NK-92 (cell line): ENCODE results near the gene INPP4B.
"Not testable (repeated sequence)": the region's sequence is repeated elsewhere in the genome, so short reads cannot be mapped to it uniquely, and the experiment has no call there.

Experiments used
- DNase-seq: peaks from one replicate; lab custom pipeline; 2025; ENCODE audit not compliant: unreplicated experiment; lab: John Stamatoyannopoulos, UW

INPP4B gene

DNA sequence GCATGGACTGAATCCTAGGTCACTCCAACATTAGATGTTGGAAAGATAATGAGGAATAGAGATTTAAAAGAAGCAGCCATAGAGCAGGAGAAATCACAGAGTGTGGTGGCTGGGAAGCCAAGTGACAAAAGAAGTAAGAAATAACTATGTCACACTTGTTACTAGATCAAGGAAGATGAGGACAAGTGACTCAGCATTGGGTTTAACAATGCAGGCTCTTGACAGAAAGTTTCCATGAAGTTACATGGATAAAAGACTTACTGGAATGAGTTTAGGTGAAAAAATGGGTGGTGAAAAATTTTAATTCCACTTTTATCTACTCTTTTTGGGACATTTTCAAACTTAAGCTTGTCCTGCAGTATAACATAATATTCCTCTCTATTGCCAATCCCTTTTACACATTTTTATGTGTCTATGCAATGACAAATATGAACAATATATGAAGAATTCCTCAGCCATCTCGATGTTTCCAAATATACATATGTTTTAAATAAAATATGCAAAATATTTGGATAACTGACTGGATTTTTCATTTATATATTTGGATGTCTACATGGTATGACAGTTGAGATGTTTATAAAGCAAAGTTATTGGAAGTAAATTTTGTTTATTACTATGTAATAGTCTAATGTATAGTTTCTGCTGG is 747.1 kb downstream of the INPP4B start:
- DNase-seq = no peak

DNA sequence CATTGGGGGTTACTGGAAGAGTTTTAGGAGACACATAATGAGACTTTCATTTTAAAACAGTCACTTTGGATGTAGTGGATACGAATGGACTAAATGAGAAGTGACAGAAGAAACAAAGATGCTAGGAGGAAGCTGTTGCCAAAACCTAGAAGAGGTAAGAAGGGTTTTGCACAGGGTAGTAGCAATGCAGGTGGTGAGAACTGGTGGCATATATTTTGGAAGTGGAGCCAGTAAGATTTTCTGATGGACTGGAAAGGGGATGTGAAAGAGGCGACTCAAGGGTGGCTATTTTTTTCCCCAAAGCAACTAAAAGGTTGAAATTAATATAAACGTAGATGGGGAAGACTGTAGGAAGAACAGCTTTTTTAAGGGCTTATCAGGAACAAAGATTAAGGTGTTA is 747.7 kb downstream of the INPP4B start:
- no peak for DNase-seq

DNA sequence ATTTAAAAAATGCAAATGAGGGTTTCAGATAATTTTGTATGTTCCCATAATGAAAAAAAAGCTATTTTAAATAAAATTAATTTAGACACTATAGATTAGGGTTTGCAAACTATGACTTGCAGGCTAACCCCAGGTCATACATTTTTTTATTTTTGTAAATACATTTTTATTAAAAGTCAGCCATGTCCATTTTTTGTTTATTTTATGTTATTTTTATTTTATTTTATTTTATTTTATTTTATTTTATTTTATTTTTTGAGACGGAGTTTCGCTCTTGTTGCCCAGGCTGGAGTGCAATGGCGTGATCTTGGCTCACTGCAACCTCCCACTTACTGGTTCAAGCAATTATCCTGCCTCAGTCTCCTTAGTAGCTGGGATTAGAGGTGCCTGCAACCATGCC is 749.1 kb downstream of the INPP4B start:
- DNase-seq = no peak

DNA sequence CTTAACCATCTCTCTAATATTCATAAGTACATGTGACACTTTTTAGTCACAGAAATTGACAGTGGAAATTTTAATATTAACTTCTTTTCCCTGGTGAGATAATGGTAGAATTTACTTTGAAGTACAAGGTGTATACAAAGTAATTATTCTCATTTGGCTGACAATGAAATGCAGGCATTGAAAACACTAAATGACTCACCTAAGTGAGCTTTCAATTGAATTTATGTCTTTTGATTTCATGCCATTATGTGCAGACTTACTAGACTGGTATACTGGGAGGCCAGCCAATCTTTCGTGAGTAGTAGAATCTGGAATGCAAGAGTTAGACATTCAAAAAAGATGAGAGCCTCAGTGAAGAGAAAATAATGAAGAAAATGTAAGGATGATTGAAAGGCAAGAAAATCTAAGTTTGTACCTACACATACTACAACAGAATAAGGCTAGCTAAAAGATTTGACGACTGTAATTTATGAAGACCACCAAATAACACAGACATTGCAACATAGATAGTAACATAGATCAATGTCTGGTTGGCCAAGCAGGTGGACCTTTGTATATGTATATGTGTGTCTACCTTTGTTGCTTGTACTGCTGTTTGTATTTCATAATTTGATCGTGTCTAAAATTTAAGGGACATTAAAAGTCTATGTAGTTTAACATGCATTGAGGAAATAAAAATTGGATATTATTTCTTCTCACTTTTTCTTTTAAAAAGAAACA is 750.1 kb downstream of the INPP4B start:
- no peak for DNase-seq

DNA sequence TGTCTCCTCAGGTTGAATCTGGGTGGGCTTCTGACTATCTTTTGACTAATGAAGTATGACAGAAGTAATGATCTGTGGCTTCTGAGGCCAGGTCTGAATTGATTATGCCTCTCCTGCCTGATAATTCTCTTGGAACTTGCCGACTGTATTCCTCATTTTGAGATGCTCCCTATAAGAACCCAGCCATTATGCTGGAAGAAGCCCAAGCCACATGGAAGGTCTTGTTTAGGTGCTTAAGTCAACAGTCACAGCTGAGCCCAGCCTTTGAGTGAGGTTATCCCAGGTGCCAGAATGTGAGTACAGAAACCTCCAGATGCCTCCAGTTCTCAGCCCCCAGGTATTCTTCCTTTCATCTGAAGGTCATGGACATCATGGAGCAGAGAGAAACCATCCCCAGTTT is 753.2 kb downstream of the INPP4B start:
- DNase-seq = no peak

DNA sequence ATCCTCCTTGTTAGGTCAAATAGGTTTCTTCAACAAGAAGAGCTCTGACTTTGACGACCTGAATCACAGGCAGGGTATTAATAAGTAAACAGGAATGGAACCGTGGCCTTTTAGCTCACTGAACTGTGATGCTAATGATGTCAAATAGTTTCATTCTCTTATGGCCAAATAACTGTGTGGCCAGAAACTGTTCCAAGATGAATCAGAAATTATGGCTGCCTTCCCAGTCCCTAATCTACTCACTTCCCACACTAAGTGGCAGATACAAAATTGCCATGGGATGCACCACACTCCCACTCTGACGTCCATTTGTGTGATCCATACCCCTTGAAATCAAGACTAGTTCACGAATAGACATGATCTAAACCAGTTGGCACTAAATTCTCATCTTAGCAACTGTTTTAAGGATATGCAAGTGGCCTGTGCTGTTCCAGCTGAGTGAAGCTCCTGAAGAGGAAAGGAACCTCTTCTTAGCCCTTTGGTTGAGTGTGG is 754.4 kb downstream of the INPP4B start:
- no peak for DNase-seq

DNA sequence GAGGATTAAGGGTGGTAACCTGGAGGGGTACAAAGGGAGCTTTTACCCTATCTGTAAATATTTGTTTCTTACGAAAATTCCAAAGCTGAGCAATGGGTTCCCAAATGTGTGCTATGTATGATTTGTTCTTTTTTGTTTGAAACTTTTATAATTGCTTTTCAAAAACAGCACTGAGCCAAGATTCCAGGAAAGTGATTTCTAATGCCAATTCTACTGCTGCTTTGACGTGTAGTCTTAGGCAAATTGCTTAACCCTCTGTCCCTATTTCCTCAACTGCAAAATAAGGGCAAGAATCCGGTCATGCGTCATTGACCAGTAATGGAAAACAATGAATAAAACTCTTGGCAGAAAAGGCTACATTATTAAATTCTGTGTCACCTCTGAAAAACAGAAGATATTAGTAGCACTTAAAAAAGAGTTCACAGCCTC is 755.0 kb downstream of the INPP4B start:
- DNase-seq = no peak

DNA sequence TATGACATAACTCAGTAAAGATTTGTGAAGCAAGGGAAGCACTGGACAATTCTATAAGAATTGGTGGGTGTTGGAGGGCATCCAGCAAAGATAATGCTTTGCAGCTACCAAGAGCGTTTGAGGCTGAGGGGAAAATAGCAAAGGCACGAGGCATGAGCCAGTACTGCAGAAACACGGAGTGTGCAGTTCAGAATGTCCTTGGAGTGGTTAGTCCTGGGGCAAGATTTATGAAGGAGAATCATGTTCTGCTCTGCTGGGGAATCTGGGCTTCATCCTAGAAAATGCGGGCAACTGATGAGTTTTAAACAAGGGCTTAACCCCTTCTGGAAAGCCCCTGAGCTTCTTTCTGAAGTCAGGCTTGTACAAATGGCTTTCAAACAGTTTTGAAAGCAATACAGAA is 757.2 kb downstream of the INPP4B start:
- no peak for DNase-seq

DNA sequence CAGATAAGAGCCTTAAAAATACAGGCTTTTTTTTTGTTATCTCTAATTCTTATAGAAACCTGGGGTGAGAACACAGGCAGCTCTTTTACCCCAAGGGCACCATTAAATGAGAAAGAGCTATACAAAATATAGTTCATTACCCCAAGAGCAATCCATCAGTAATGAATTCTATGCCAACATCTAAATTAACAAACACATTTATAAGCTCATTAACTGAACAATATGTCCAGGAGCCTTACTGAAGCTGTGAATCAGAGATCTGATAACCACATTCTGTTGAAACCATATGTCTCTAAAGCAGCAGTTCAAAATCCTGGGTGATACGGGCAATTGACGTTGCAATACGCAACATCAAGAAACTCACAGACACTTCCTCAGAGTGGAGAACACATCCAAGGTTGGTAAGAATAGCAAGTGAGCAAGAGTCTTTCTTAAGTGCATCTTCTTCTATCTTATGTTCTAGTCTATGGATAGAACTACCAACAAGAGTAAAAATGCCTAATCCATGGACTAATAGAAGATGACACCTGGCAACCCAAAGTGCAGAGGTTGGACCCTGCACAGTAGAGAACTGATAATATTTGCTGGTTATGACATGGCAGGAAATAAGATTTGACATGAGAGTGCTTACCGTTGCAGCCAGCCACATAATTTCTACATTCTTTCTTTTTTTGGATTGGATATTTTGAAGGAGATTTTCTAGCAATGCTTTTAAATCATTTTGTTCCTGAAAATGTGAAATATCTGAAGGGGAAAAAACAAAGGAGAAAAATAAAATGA is 760.4 kb downstream of the INPP4B start:
- no peak for DNase-seq

DNA sequence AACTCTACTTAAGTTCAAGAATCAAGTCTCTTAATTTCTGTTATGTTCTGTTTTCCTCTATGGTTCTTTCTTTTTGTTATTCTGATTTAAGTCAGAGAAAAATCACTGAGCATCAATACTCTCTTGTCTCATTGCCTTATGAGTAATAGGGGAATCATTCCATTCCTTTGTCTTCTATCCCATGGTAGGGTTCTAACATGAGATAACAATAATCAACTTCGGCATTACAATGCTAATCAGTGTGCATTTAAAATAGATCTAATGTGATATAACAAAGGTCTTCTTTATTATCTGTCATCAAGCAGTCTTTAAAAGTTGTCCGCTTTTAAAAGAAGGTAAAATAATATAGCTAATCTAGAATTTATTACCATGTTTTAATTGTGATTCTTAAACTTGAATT is 762.8 kb downstream of the INPP4B start:
- DNase-seq = no peak

DNA sequence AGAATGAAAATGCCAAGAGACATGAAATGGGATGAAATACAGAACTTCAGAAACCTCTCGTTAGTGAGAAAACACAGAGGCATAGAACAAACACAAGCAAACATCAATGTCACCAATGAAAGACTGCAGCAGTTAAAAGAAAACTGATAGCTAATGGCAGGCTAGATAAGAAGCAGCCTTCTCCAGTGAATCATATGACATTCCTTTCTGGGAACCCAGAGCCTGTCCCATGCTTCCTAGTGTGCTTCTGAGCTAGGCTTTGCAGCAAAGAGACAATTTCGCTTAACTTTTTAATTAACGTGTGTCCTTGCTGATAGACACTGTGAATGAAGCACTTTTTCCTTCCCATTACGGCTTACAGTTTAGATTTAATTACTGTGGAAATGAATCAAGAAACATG is 765.1 kb downstream of the INPP4B start:
- no peak for DNase-seq

DNA sequence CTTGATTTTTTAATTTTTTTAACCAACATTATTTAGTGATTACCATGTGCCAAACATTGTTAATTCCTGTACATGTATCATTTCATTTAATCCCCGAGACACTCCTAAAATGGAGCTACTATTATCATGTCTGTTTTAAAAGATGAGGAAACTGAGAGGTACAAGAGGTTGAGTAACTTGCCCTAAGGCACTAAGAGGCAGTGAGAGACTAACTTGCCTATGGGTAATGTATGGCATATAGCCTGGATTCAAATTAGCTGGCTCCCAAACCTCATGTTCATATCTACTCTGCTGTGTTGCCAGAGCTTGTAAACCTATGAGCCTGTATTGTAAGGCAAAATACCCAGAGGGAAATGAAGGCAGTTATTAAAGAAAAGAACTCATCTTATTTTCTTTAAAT is 766.1 kb downstream of the INPP4B start:
- no peak for DNase-seq

DNA sequence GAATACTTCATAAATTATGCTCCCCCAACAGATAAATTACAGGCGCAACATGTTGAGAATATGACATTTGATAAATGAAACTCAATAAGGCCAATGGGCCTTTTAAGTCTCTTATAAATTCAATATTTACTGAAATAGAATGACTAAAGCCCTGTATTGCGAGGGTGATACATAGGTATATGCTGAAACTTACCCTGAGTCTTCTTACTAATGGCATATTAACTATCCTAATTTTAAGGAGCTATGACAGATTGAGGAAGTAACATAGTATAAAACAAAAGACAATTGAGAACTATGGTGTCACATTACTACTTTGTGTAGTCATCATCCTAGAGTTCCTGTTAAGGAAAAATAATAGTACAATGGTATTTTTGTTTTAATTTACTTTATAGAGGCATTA is 769.1 kb downstream of the INPP4B start:
- DNase-seq = no peak

DNA sequence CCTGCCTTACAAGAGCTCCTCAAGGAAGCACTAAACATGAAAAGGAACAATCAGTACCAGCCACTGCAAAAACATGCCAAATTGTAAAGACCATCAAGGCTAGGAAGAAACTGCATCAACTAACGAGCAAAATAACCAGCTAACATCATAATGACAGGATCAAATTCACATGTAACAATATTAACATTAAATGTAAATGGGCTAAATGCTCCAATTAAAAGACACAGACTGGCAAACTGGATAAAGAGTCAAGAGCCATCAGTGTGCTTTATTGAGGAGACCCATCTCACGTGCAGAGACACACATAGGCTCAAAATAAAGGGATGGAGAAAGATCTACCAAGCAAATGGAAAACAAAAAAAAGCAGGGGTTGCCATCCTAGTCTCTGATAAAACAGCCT is 777.8 kb downstream of the INPP4B start:
- not testable (repeated sequence) for DNase-seq

DNA sequence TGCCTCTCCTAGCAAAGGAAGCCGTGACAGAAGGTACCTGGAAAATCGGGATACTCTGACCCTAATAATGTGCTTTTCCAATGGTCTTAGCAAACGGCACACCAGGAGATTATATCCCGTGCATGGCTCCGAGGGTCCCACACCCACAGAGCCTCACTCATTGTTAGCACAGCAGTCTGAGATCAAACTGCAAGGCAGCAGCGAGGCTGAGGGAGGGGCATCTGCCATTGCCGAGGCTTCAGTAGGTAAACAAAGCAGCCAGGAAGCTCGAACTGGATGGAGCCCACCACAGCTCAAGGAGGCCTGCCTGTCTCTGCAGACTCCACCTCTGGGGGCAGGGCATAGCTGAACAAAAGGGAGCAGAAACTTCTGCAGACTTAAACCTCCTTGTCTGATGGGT is 779.5 kb downstream of the INPP4B start:
- DNase-seq = not testable (repeated sequence)

DNA sequence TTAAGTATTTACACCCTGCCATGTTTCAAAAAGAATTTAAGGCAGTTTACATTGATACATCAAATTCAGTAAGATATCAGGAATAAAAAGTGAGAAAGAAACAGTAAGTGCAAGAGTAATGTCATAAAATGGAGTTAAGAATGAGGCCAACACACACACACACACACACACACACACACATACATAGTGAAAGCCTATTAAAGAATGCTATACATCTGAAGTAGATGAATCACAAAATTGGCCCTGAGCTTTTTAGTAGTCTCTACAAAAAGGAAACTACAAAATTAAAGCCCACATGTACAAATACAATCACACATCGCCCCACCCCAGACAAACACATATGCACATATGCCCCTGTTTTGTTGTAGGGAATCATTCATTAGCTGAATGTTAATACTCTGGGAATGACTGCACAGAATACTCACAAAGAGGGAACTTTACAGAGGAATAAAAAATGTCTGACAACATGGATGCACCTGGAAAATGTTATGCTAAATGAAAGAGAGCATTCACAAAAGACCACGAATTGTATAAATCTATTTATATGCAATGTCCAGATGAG is 780.9 kb downstream of the INPP4B start:
- no peak for DNase-seq

DNA sequence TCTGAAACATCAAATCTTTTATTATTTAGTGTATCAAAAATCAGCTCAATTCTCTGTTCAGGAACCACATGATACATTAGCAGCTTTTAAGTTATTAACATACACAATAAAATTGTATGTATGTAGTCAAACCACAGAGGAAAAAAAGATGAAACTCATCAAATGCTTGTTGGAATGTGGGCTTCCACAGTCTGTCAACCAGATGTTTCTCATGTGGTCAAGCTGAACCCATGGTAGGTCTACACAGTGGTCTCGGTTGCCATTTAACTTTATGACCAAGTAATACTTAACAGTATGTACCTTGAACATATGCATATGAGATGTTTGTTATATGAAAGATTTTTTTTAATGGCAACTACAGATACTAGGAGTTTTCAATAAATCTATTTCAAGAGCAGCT is 781.9 kb downstream of the INPP4B start:
- no peak for DNase-seq

DNA sequence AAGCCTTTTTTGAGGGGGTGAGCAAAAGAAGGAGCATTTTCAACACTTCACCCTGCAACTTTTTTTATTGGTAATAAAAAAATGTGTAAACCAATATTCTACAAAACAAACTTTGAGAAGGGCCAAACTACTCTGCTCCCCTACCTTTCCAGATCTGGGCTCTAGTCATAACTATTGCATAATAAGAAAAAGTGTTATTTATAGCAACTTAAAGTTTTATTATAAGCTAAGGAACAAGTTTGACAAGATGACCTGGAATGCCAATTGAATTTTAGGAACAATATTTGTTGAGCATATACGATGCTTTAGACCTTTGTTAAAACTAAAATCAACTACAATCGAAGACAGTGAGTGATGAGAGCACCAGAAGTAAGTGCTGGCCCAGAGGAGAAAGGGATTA is 800.1 kb downstream of the INPP4B start:
- no peak for DNase-seq

DNA sequence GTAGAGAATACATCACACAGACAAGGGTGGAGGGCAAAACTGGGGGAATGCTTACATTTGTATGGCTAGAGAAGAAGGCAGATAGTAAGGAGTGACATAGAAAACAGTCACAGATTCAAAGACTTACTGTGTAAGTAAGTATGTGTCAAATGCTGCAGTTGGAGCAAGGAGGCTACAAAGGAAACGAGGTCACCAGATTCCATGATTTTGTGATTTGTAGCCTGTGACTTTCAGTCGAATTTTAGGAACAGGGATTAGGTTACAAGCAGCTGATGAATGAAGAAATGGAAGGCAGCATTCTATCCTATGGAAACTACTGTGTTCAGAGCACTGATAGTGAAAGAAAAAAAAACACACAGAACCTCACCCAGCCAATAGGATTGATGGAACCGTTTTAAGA is 801.8 kb downstream of the INPP4B start:
- no peak for DNase-seq

DNA sequence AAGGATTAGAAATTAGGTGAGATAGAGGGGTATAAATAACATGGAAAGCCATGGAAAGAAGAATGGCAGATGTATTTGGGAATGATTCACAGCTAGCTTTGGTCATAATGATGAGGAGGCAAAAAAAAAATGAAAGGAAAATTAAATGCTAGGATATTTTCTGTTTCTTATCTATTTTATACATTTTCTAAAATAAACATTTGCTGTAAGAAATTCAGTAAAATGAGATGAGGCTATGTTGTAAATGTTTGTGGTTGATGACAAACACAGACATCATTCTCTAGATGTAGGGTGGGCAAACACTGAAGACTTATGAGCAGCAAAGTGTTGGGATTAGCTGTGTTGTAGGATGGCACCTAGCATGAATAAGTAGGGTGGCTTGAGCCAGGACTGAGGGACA is 802.6 kb downstream of the INPP4B start:
- DNase-seq = no peak

DNA sequence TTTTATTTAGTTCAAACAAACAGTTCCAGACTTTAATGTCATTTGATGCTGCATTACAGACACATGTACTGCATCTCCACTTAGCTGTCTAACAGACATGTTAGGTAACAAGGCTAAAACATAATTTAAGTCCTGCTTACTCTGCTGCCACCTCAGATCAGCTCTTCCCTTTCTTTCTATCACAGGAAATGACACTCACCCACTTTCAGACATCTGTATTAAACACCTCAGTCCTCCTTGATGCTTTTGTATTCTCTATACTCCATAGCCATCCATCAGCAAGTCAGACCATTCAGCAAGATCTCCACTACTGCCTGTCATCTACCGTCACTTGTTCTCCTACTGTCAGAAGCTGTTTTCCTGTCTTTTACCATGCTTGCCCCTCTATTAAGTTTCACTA is 804.3 kb downstream of the INPP4B start:
- no peak for DNase-seq

DNA sequence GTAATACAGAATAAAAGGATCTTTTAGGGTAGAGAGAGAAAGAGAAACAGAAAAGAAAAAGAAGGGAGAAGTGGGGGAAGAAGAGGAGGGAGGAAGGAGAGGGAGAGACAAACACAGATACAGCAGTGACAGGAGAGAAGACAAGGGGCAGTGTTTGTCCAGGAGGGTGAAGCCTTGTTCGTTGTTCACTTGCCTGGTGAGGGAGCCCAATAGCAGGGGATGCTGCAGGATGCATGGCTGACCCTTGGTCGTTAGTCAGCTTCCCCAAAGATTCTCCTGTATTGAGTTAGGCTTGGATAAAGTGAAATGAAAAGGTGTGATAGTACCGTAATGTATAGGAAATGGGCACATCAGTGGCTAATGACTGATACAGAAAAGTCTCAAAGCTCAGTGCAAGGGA is 806.1 kb downstream of the INPP4B start:
- no peak for DNase-seq
